Posterior vena cava (tissue), 2 donors: ENCODE measurements around the gene LRRC3C. TPM values are rescaled to one million over a fixed set of nuclear protein-coding genes. Genes with fewer than 3 reads are reported as not detected.
"Not testable (repeated sequence)": the region's sequence is repeated elsewhere in the genome, so short reads cannot be mapped to it uniquely, and the experiment has no call there.

ENCODE experiments used
- DNase-seq: peaks from one replicate; pipeline ENCODE4 v3.0.0-alpha.2; 2020; ENCODE audit warnings: low spot score
- intact Hi-C, 2 donors: fragments of 100-400 bp; cut with DNase I; formaldehyde crosslinking; loops; one replicate each; pipeline versions ENCODE4 v1.14.1 to v1.14.2; 2022 to 2023
- long read RNA-seq, 2 donors: library from polyadenylated mRNA; unstranded; transcript quantifications; one replicate each; pipeline ENCODE4 v2.0.0, GENCODE V29; 2020 to 2021
- total RNA-seq, 2 donors: library from RNA; stranded (reverse); fragmentation: NEBNext Ultra II Directional; extraction: Animal tissue kit (Norgen Biotek cat#: 25700); gene quantifications; one replicate each; pipeline ENCODE4 v1.2.1, GENCODE V29; 2021
- donor health status: DM: yes; HTN: yes; CAD: no.
- donor health status: DM: yes; HTN: yes; CAD: no.

Gene LRRC3C, protein sequence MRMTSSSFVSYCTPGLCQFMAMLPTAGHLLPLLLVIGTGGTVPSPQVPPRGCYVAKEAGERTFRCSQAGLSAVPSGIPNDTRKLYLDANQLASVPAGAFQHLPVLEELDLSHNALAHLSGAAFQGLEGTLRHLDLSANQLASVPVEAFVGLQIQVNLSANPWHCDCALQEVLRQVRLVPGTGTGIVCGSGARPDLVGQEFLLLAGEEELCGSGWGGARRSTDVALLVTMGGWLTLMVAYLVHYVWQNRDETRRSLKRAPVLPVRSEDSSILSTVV
- not detected for total RNA-seq
- long read RNA-seq, donor 1: 0 reads
- long read RNA-seq, donor 2: 0 reads

DNA sequence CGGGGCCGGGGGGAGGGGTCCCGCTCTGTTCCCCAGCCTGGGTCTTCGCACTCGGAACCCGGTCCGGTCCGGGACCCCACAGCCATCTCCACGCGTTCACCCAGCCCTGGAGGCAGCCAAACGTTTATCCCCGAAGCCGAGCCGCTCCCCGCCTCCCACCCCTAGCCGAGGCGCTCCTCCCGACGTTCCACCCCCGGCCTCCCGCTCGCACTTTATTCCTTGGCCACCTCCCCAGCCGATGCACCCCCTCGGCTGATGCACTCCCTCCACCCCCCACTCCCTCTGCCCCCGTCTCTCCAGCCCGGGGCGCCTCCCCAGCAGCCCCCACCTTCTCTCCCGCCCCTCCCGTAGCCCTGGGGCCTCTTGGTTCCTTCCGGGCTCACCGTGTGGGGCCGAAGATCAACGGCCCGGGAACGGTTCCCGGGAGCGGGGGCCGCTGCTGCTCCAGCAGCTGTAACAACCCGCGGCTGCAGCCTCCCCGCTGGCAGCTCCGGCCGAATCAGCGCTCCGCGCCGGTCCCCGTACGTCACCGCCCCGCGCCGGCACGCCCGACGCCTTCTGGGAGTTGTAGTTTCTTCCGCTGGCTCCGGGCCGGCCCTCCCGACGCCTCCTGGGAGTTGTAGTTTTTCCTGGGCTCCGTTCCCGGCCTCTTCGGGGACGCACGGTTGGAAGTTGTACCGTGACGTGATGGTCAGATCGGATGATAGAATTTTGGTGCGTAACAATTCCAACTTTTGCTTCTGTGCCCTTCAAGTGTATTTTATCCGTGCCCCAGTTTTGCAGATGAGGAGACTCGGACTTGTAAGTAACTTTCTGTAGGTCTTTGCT, at the start of gene LRRC3C, which contains the start of gene ORMDL3:
Gene LRRC3C (plus strand): TSS at position 632 of the 828 bp plus-strand sequence. CDS start 13,792 bp downstream, outside the sequence.
Gene ORMDL3 (minus strand): TSS at position 501 of the 828 bp plus-strand sequence. CDS start 3,398 bp downstream, outside the sequence.
- intact Hi-C loops: no loop called here
- DNase-seq: peak; percentile 98

DNA sequence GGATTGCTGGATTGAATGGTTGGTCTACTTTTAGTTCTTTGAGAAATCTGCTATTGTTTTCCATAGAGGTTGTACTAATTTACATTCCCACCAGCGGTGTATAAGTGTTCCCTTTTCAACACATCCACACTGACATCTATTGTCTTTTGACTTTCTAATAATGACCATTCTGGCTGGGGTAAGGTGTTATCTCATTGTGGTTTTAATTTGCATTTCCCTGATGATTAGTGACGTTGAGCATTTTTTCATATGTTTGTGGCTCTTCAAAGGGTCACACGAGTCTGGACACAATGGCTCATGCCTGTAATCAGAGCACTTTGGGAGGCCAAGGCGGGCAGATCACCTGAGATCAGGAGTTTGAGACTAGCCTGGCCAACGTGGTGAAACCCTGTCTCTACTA, 41.4 kb upstream of the LRRC3C start:
- DNase-seq, intact Hi-C loops: not testable (repeated sequence)

DNA sequence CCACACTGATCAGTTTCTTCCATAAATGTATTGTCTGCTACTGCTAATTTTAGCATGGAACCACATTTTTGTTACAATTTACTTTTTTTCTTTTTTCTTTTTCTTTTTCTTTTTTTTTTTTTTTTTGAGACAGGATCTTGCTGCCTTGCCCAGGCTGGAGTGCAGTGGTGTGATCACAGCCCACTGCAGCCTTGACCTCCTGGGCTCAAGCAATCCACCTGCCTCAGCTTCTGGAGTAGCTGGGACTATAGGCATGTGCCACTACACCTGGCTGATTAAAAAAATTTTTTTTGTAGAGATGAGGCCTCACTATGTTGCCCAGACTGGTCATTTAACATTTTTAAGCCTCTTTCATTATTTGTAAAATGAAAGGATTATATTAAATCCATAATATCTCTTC, 40.5 kb upstream of the LRRC3C start:
- intact Hi-C loops: no loop called here
- DNase-seq: no peak

DNA sequence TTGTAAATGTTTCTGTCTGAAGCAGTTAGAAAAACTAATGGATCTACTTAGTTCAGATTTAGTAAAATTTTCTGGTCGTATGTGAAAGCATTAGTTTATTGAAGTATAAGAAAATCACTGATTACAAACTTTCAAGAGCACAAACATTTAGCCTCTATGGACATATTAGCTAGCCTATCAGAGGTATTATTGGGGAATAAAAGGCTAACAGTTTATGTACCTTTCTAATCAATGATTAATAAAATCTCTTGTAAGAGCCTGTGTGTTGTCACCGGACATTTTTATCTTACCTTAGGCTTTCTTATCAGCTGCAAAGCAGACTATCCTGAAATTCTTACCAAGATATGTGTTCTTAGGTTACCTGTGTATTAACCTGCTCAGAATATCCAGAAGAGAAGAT, 38.3 kb upstream of the LRRC3C start:
- DNase-seq: no peak
- intact Hi-C loops: no loop called here

DNA sequence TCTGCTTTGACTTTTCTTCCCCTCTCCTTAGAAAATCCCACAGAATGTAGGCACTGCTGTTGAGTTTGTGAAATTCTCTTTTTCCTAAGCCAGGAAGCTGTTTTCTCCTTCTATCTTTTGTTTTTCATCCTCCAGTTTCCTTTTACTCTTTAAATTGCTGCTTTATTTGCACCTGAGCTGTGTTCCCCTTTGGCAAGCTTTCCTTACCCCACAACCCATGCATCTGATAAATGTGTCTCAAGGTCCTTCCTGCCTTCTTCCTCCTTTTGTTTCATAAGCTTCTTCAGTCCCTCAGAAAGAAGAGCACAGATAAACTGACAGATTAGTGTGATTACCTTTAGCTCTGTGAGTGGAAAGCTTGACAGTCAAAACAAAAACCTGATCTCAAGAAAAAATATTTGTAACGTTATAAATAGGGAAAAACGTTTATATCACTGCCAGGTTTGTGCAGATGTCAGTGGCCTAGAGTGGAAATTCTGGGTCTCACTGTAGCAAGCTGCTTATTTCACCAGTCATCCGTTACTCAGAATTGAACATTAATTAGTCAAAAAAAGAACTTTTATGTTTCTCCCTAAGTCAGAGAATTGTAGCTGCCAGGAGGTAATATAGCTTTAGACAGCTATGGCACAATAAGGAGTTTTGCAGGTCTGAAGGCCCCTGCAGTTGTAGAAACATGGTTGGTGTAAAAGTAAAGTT, 32.7 kb upstream of the LRRC3C start:
- DNase-seq: no peak
- intact Hi-C loops: no loop called here

DNA sequence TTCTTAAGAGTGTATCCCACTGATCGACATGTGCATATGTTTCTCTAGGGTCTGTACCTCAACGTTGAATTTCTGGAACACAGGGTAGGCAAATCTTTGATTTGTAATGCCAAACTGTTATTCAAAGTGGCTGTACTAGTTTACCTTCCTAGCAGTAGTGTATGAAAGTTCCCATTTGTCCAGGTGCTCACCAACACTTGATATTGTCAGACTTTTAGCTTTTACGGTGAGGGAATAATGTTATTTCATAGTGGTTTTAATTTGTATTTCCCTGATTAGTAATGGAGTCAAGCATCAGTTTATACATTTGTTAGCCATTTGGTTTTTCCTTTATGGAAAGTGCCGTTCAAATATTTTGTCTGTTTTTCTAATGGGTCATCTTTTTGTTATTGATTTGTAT, 29.4 kb upstream of the LRRC3C start:
- intact Hi-C loops: no loop called here
- no peak for DNase-seq

DNA sequence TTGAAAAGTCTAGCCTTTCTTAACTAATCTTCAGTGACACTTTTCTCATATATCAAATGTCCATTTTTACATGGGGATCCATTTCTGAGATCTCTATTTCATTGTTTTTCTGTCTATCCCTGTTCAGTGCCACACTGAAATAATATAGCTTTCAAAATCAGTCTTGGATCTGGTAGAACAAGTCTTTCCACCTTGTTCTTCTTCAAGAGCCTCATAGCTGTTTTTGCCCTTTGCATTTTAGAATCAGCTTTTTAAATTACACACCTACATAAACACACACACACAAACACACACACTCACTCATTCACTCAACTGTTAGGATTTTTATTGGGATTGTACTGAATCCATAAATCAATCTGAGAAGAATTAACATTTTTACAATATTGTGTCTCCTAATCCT, 28.3 kb upstream of the LRRC3C start:
- DNase-seq: no peak
- intact Hi-C loops: no loop called here

DNA sequence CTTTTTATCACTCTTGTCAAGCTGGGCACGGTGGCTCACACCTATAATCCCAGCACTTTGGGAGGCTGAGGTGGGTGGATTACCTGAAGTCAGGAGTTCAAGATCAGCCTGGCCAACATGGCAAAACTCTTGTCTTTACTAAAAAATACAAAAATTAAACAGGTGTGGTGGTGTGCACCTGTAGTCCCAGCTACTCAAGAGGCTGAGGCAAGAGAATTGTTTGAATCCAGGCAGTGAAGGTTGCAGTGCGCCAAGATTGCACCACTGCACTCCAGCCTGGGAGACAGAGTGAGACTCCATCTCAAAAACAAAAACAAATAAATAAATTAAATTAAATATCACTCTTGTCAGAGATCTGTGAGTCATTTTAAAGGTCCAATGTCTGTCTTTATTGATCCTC, 25.5 kb upstream of the LRRC3C start:
- DNase-seq, intact Hi-C loops: not testable (repeated sequence)

DNA sequence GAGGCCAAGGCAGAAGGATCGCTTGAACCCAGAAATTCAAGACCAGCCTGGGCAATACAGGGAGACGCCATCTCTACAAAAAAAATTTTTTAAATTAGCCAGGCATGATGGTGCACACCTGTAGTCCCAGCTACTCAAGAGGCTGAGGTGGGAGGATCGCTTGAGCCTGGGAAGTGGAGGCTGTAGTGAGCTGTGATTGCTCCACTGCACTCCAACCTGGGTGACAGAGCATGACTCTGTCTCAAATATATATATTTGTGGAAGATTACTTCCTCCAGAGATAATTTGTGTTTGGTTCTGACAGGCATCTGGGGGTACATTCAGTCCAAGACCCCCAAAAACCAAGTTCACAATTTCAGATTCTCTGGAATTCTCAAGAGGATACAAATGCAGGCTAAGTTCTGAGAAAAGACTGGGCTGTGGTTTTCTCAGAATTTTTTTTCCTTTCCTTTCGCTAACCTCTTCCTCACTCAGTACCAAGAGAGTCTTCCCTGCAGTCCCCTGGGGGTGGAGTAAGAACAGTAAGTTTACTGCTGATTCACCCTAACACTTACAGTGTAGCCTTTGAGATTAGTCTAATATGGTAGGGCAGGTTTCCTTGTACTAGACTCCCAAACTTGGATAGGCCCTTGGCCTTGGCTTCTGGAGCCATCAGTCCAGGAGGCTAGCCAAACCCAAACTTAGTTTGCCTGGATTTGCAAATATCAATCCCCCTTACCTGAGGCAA, 24.2 kb upstream of the LRRC3C start:
- intact Hi-C loops: no loop called here
- no peak for DNase-seq

DNA sequence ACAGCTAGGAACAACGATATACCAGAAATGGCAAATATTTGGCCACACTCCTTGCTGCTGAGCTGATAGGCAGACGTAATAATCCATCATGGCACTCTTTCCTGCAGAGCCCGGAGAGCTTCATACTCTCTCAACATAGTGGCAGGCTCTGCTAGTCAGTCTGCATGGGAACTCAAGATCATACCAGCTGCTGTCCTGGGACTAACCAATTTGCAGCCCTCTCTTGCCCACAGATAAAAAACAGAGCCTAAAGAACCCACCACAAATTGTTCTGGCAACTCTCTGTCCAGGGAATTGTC, 22.6 kb upstream of the LRRC3C start:
- no peak for DNase-seq
- intact Hi-C loops: no loop called here

DNA sequence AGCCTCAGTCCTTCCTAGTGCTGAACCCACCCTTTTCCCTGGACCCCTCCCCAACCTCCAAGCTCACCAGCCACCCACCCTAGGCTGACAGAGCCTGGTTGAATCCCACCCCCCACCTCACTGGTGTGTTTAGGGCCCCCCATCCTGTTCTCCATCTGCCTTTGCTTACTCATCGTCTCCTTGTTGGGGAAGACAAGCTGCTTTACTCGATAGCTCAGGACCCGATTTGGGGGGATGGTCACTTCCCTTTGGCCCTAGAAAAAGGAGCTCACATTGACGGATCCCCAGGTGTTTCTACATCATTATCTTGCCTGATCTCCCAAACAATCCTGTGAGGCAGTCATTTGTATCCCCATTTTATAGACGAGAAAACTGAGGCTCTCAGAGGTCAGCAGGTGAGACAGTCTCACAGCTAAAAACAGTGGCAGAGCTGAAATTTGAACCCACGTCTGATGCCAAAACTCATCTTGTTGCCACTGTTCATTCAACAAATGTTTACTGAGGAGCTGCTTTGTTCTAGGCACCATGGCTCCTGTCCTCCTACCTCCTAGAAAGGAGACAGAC, 18.7 kb upstream of the LRRC3C start:
- intact Hi-C loops: no loop called here
- no peak for DNase-seq

DNA sequence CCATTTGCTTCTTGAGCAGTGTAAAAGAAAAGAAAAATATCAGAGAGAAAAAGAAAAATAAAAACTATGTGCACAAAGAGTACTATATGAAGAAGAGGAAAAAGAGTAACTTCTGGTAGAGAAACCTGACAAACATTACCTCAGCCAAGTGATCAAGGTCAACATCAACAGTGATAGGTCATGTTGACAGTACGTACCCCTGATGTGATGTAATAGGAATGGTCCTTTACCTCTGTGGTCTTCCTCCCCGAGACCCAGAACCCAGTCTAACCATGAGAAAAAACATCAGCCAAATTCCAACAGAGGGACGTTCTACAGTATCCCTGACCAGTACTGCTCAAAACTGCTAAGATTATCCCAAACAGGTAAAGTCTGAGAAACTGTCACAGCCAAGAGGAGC, 13.5 kb upstream of the LRRC3C start:
- no peak for DNase-seq
- intact Hi-C loops: no loop called here

DNA sequence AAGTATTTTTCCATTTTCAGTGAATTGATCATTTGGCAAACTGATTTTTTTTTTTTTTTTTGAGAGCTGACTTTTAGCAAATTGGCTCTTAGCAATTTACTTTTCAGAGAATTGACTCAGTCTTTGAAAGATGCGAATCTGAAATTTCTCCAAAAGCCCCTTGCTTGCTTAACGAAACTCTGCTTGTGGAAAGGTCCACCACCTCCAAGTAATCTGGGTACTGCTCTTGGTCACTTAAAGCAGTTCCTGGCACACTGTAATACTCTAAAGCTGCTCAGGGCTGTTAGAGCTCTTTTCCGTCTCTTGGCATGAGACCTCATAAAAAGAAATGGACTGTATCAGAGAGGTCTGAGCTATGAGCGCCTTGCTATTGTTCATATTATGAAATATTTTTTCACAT, 12.0 kb upstream of the LRRC3C start:
- intact Hi-C loops: no loop called here
- DNase-seq: no peak

DNA sequence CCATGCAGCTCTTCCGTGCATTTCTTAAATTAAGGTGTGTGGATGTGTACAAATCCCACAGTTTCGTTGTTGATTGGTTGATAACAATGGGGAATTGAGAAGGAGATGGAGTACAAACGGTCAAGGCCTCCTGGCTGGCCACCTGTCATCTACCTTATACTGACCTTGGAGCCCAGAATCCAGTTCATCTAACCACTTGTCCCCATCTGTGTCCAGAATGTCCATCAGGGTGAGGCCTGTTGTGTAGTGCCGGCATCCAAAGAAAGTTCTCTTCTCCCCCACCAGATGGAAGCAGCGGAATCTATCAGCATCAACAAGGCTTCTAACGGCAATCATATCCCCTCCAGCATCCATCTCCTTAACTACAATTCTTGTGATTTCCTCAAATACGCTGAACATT, 10.6 kb upstream of the LRRC3C start:
- DNase-seq: no peak
- intact Hi-C loops: no loop called here

DNA sequence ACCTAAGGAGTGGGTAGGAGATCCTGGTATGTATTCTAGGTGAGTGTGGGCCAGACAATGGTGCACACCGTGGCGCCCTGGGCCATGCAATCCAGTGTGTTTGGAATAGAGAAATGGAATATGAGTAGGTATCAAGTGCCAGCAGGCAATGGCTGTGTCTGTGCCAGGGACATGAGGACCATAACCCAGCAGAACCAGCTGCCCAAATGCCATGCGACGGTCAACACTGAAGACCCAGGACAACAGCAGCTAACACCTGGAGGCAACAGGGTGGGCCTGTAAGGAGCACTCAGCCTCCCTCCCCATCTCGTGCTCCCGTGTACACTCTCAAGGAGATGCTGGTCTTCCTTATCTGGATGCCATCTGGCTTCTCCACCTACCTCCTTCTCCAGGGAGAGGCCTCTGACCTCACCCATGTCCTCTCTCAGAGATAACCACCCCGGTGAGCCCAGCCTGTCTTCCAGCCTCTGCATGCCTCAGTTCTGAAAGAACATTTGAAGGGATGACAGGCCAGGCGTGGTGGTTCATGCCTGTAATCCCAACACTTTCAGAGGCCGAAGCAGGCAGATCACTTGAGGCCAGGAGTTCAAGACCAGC, 8.3 kb upstream of the LRRC3C start:
- DNase-seq: no peak
- intact Hi-C loops: no loop called here

DNA sequence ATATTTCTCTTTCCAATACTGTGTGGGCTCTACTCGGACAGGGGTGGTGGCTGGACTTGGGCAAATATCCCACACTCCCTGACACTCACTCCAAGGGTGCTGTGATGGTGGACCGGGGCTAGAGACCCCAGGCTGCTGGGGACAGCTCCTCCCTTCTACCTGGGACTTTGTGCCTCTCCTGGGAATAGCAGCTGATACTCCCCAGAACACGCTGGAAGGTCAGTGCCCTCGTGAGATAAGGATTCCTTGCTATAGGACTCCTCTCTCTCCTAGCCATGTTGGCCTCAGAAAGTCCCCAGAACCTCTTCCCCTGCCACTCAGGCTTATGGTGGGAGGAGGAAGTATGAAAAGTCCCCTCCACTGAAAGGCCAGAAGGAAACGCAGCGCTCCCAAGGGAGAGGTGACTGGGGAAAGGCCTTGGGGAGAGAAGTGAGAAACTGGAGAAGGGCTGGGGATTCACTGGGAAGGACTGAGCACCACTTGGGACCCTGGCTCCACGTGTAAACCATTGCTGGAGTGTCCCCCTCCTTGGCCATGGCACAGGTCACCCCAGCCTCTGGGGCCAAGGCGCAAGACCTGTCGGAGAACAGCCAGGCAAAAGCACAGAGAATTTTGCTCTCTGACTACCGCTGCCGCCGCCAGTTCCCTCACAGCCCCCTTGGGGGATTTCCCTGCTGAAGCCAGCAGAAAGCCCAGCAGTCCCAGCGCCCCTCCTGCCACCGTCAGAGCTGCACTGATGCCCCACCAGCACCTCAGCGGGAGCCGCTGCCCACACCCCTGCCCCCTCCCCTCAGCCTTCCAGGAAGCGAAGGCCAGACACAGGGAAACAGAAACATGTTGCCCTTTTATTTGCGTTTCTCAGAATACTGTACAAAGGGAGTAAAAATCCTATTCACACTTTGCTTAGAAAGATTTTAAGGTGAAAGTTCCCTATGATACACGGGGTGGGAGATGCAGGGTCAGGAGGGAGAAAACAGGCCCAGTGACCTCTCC, 7.0 kb upstream of the LRRC3C start:
- no peak for DNase-seq
- intact Hi-C loops: no loop called here

DNA sequence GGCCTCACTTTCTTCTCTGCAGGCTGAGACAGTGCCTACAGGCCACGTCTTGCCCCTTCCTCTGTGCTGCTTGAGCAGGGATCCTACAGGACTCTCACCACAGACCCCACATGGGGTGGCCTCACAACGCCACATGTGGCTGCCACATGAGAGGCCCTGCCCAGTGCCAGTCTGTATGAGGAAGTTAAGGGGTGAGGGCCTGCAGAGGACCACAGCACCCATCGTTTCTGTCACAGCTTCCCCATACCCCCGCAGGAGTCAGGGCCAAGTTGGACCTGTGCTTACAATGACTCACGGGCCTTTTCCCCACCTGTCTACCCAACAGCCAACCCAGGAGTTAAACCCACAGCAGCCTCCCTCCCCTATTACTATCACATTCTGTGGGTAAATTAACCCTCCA, 6.2 kb upstream of the LRRC3C start:
- intact Hi-C loops: no loop called here

DNA sequence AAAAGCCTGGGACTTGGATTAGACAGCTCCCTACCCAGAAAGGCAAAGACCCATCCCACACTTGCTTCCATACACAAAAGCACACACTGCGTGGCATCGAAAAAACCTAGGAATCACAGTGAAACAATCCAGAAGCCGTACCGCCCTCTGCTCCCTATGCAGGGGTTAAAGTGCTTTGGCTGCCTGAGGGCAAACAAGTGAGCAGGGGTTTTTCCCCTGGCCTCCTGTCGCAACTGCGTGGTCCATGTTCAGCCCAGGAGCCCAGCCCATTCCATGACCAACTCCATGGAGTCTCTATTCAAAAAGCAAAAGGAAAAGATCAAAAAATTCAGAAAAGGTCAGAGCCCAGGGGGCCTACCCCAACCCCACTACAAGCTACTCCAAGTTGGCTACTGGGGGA, 5.5 kb upstream of the LRRC3C start:
- intact Hi-C loops: no loop called here
- DNase-seq: no peak

More for the DNA sequence above, 6.2 kb upstream of the LRRC3C start:
- DNase-seq: no peak
